ENCODE data around the gene C12orf75. TPM values are rescaled to one million over a fixed set of nuclear protein-coding genes. Genes with fewer than 3 reads are reported as not detected.
"Not testable (repeated sequence)": the region's sequence is repeated elsewhere in the genome, so short reads cannot be mapped to it uniquely, and the experiment has no call there.

The C12orf75 gene
- total RNA-seq, 1 donor from 2014 or later = 56.5 TPM

DNA sequence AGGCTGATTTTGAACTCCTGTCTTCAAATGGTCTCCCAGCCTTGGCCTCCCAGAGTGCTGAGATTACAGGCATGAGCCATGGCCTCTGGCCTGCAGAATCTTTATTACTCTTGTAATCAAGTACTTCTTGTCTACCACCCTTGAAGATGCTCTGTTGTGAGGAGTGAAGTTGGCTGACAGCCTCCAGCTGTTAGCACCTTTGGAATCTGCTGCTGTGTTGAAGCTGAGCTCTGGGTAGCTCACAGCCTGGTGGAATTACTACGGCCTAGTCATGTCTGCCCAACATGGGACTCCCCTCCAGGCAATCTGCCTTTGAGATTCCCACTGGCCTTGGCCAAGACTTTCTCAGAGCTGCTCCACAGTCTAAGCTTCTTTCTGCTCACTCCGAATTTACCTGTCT is 5.8 kb upstream of the C12orf75 start:
- Histone ChIP-seq H3K4me1 (no peaks in the 10 kb centered on the region), H3K27ac (no peak overlapping the region), H3K27me3 (no peaks in the 10 kb centered on the region), H3K4me3 (no peak overlapping the region), H3K9me3 (no peaks in the 10 kb centered on the region), H3K36me3 (no peaks in the 10 kb centered on the region)
- no peak for DNase-seq (ENCODE audit: low spot score in 2 of 2)
- TF ChIP-seq, protein P1, sequence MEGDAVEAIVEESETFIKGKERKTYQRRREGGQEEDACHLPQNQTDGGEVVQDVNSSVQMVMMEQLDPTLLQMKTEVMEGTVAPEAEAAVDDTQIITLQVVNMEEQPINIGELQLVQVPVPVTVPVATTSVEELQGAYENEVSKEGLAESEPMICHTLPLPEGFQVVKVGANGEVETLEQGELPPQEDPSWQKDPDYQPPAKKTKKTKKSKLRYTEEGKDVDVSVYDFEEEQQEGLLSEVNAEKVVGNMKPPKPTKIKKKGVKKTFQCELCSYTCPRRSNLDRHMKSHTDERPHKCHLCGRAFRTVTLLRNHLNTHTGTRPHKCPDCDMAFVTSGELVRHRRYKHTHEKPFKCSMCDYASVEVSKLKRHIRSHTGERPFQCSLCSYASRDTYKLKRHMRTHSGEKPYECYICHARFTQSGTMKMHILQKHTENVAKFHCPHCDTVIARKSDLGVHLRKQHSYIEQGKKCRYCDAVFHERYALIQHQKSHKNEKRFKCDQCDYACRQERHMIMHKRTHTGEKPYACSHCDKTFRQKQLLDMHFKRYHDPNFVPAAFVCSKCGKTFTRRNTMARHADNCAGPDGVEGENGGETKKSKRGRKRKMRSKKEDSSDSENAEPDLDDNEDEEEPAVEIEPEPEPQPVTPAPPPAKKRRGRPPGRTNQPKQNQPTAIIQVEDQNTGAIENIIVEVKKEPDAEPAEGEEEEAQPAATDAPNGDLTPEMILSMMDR (IDR thresholded peaks at IDR 0.05) = no peak
- intact Hi-C loops (cut with DNase I) = no loop called here

DNA sequence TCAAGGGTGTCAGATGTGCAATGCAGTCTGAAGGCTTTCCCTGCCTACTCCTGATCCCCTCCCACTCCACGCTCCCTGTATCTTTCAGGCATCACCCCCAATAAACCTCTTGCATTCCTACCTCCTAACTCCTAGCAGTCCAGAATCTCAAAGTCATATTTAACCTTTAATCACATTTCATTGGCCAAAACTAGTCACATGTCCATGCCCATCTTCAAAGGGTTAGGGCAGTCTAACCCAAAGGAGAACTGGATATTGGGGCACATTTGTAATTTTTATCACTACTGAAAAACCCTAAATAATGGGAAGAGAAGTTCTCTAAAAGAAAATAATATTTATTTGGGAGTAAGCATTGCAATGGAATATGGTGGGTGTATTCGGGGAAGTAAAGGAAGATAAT is 5.4 kb upstream of the C12orf75 start:
- DNase-seq (ENCODE audit: low spot score in 2 of 2) = no peak

DNA sequence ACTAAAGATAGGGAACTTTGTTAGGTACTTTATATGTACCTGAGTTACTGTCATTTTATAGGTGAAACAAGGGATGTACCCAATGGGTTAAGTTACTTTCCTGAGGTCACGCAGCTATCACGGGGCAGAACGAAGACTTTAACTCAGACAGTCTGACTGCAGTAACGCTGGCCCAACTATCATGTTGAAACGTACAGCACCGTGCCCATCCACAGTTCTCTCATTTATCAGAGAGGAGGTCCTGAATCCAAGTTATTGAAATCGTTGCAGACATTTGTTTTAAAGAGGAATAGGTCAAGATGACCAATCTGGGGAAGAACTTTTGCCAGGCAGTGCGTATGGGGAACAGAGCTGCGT is 587 bp upstream of the C12orf75 start:
- peak overlapping the region in 1 of 2 donors; percentile 83 for H3K27ac ChIP-seq
- intact Hi-C loops (cut with DNase I) = loop anchor here (2.0 kb wide), 3 partner anchors 23 to 93 kb away; partner anchors contain the start of gene APPL2

More for the DNA sequence above, 5.4 kb upstream of the C12orf75 start:
- H3K27ac ChIP-seq = no peak overlapping the region
- no peaks in the 10 kb centered on the region for H3K36me3 ChIP-seq
- TF ChIP-seq, protein P1 (IDR thresholded peaks at IDR 0.05) = no peak
- no peak overlapping the region for H3K4me3 ChIP-seq
- intact Hi-C loops (cut with DNase I) = no loop called here
- no peaks in the 10 kb centered on the region for H3K27me3 ChIP-seq
- H3K4me1 ChIP-seq = peaks cover 0 to 3% of the 10 kb centered on the region in 2 donors
- no peaks in the 10 kb centered on the region for H3K9me3 ChIP-seq

DNA sequence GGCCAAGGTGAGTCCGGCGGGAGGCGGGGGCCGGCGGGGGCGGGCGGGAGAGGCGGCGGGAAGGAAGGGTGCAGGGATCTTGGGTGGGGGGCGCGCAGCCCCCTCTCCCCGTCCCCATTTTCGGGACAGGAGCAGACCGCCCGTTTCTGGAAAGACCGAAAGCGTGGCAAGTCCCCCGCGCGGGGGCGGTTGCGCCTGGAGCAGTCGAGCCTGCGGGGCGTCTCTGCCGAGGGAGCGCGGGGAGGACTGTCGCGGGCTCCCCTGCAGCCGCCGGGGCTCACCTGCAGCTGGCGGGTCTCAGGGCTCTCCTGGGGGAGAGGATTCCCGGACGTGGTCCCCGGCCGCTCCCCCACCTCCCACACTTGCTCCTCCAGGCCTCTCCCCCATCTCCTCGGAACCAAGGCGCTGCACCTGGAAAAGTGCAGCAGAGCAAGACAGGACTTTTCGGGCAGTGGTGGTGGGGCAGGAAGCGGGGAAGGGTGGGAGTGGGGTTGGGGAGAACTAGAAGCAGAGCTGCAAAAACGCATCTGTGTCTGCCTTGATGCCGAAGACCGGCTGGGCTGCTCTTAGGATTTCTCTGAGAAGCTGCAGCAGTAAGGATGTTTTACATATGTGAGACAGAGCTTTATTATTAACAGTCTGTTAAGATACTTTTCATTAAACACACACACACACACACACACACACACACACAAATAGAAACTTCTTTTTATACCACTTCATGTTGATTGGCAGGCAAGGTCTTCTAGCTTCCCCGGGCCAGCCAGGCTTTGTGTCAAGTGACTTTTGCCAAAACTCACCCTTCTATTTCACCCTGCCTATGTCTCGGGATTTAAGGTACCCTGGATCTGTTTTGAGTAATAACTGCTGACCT is 677 bp downstream of the C12orf75 start:
- intact Hi-C loops (cut with DNase I) = loop anchor here (2.0 kb wide), 3 partner anchors 22 to 94 kb away; partner anchors contain the start of gene APPL2
- DNase-seq (ENCODE audit: low spot score in 2 of 2) = no peak
- H3K27ac ChIP-seq = peak overlapping the region; percentile 62 to 83

More for the DNA sequence above, 587 bp upstream of the C12orf75 start:
- Histone ChIP-seq H3K9me3 (no peaks in the 10 kb centered on the region), H3K36me3 (no peaks in the 10 kb centered on the region), H3K27me3 (no peaks in the 10 kb centered on the region), H3K4me3 (peak overlapping the region; percentile 75 to 87), H3K4me1 (peaks cover 0 to 18% of the 10 kb centered on the region in 2 donors)
- no peak for DNase-seq (ENCODE audit: low spot score in 2 of 2)
- TF ChIP-seq, protein P1 (IDR thresholded peaks at IDR 0.05) = no peak

DNA sequence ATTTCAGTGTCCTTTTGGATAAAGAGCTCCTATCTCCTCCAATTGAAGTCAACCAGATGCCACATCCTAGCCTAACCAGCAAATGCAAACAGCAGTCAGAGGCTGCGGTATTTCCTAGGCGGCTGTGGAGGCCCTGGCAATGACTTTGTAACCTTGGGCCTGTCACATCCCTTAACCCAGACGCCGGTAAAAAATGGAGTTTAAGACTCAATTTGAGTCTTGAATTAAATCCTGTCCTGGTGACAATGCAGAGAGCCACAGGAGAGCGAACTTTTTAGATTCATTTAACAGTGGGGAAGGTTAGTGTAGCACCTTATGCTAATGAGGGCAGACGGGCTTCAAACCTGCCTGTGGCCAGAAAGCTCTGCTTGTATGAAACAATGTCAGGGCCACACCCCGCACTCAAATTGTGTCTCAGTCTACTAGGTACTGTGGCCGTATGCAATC is 1.3 kb downstream of the C12orf75 start:
- Histone ChIP-seq H3K27me3 (no peaks in the 10 kb centered on the region), H3K36me3 (no peaks in the 10 kb centered on the region), H3K9me3 (no peaks in the 10 kb centered on the region), H3K27ac (peak overlapping the region; percentile 62 to 83), H3K4me1 (peaks cover 0 to 23% of the 10 kb centered on the region in 2 donors), H3K4me3 (peak overlapping the region; percentile 75 to 87)
- no peak for DNase-seq (ENCODE audit: low spot score in 2 of 2)
- TF ChIP-seq, protein P1 (IDR thresholded peaks at IDR 0.05) = no peak
- intact Hi-C loops (cut with DNase I) = loop anchor here (2.0 kb wide), 3 partner anchors 21 to 95 kb away; partner anchors contain the start of gene APPL2

More for the DNA sequence above, 677 bp downstream of the C12orf75 start:
- Histone ChIP-seq H3K9me3 (no peaks in the 10 kb centered on the region), H3K27me3 (no peaks in the 10 kb centered on the region), H3K4me3 (peak overlapping the region; percentile 75 to 87), H3K4me1 (peaks cover 0 to 23% of the 10 kb centered on the region in 2 donors), H3K36me3 (no peaks in the 10 kb centered on the region)
- TF ChIP-seq, protein P1 (IDR thresholded peaks at IDR 0.05) = peak in 1 of 3 experiments; percentile 9

DNA sequence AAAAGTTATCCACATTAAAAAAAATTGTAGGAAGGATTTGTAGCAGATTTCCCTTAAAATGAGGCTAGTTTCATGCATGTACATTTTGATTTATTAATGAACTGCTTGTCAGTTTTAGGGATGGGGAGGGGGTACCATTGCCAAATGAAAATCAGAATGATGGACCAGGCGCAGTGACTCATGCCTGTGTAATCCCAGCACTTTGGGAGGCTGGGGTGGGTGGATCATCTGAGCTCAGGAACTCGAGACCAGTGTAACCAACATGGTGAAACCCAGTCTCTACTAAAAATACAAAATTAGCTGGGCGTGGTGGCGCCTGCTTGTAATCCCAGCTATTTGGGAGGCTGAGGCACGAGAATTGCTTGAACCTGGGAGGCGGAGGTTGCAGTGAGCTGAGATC is 1.8 kb downstream of the C12orf75 start:
- intact Hi-C loops (cut with DNase I); H3K9me3 ChIP-seq; DNase-seq (ENCODE audit: low spot score in 2 of 2); H3K27me3 ChIP-seq; H3K36me3 ChIP-seq: not testable (repeated sequence)
- peak overlapping the region in 1 of 2 donors; percentile 75 for H3K4me3 ChIP-seq
- H3K4me1 ChIP-seq = peaks cover 0 to 23% of the 10 kb centered on the region in 2 donors
- peak overlapping the region; percentile 62 to 83 for H3K27ac ChIP-seq
